ENCODE measurements around the gene ANKEF1.

Gene ANKEF1

DNA sequence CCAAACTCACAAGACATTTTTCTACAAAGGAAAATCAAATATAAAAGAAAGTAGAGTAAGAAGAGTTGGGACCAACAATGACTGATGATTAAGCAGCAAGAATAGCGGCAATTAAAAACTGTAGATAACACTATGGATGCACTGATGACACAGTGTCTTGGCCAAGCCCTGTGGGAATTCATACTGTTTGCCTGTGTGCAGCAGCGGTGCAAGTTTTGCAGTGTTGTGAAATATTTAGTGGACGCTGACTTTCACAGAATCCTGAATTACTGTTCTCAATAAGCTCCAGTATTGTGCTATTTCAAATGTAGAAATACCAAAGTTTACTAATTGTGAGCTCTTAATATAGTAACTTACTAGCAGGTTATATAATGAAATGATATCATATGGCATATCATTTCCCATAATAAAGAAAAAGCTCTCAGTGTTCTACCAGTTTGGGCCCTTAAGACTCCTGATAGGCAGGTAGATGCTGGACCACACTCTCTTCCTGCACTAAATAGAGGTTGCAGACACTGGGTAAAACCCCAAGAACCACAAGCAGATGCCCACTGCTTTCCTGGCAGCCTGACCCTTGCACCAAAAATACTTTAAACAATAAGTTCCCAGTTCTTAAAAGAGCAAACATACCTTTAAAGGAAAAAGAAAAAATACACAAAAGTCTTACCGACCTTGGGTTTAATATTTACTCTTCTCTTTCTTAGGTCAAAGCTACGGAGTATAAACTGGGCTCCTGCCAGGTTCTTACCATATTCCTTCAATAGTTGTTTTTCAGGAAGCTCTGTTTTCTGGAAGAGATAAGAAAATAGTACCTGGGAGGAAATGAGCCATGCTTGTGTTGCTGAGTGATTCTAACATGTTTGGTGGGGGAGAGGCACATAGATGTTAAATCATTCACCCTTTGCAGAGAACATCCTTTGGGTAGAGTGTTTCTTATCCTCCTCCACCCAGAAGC, 41.6 kb downstream of the ANKEF1 start:
- TF ChIP-seq ZBTB7A (IDR thresholded peaks at IDR 0.05; ENCODE audit: low read depth) (no peak), EGR1 (IDR thresholded peaks at IDR 0.05) (no peak), TCF12 (IDR thresholded peaks at IDR 0.05; ENCODE audit: low read depth) (no peak), CEBPB (IDR thresholded peaks at IDR 0.05) (no peak), FOXM1 (IDR thresholded peaks at IDR 0.05; ENCODE audit: borderline replicate concordance, low read depth) (no peak), YY1 (IDR thresholded peaks at IDR 0.05; ENCODE audit: low read depth) (no peak), NFIC (IDR thresholded peaks at IDR 0.05) (no peak), TEAD4 (IDR thresholded peaks at IDR 0.05) (no peak), TAF1 (IDR thresholded peaks at IDR 0.05; ENCODE audit: low read depth) (no peak), EP300 (IDR thresholded peaks at IDR 0.05; ENCODE audit: borderline replicate concordance) (no peak)
- TF ChIP-seq, protein P1, sequence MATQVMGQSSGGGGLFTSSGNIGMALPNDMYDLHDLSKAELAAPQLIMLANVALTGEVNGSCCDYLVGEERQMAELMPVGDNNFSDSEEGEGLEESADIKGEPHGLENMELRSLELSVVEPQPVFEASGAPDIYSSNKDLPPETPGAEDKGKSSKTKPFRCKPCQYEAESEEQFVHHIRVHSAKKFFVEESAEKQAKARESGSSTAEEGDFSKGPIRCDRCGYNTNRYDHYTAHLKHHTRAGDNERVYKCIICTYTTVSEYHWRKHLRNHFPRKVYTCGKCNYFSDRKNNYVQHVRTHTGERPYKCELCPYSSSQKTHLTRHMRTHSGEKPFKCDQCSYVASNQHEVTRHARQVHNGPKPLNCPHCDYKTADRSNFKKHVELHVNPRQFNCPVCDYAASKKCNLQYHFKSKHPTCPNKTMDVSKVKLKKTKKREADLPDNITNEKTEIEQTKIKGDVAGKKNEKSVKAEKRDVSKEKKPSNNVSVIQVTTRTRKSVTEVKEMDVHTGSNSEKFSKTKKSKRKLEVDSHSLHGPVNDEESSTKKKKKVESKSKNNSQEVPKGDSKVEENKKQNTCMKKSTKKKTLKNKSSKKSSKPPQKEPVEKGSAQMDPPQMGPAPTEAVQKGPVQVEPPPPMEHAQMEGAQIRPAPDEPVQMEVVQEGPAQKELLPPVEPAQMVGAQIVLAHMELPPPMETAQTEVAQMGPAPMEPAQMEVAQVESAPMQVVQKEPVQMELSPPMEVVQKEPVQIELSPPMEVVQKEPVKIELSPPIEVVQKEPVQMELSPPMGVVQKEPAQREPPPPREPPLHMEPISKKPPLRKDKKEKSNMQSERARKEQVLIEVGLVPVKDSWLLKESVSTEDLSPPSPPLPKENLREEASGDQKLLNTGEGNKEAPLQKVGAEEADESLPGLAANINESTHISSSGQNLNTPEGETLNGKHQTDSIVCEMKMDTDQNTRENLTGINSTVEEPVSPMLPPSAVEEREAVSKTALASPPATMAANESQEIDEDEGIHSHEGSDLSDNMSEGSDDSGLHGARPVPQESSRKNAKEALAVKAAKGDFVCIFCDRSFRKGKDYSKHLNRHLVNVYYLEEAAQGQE (IDR thresholded peaks at IDR 0.05; ENCODE audit: low read depth): no peak
- TF ChIP-seq, protein P2, sequence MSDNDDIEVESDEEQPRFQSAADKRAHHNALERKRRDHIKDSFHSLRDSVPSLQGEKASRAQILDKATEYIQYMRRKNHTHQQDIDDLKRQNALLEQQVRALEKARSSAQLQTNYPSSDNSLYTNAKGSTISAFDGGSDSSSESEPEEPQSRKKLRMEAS (IDR thresholded peaks at IDR 0.05): no peak
- TF ChIP-seq, protein P3, sequence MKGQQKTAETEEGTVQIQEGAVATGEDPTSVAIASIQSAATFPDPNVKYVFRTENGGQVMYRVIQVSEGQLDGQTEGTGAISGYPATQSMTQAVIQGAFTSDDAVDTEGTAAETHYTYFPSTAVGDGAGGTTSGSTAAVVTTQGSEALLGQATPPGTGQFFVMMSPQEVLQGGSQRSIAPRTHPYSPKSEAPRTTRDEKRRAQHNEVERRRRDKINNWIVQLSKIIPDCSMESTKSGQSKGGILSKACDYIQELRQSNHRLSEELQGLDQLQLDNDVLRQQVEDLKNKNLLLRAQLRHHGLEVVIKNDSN (IDR thresholded peaks at IDR 0.05): no peak

DNA sequence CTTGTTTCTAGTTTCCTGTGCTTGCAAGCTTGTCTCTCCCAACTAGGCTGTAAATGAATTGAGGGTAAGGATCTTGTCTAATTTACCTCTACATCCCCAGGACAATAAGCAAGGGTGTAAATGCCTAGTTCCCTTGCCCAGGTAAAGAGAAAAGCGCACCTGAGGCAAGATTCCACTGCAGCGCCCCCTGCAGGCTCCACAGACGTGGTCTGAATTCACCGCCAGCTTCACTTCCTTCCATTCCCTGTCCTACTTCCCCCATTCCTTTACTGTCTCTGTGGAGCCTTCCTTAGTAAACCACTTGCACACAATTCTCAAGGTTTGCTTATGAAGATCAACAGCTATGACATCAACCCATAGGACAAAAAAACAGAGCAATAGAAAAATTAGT, 42.3 kb downstream of the ANKEF1 start:
- TF ChIP-seq RAD21 (IDR thresholded peaks at IDR 0.05; ENCODE audit: low read depth) (peak; percentile 30), CREB1 (IDR thresholded peaks at IDR 0.05; ENCODE audit: low read depth) (no peak)

DNA sequence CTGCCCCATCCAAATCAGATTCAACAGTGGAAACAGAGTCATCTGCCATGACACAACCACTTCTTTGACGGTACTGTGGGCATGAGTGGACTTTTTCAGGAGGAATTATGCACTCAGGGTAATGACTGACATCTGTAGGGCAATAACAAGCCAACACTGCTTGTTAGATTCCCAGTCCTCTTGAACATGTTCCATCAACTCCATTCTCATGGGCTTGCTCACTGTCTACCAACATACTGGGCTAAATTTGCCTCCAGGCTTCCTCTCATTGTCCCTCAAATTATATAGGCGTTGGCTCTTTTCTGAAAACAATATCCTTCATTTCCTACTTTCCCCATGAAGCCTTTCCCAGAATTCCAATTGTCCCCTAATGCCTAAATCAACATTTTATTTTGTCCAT, 43.1 kb downstream of the ANKEF1 start:
- no peak for TF ChIP-seq CEBPB (IDR thresholded peaks at IDR 0.05)
- TF ChIP-seq, protein P2 (IDR thresholded peaks at IDR 0.05): no peak
- TF ChIP-seq FOXM1 (IDR thresholded peaks at IDR 0.05; ENCODE audit: borderline replicate concordance, low read depth): no peak
- TF ChIP-seq EGR1 (IDR thresholded peaks at IDR 0.05): no peak
- TF ChIP-seq RAD21 (IDR thresholded peaks at IDR 0.05; ENCODE audit: low read depth): no peak
- no peak for TF ChIP-seq TEAD4 (IDR thresholded peaks at IDR 0.05)
- TF ChIP-seq, protein P1 (IDR thresholded peaks at IDR 0.05; ENCODE audit: low read depth): no peak
- TF ChIP-seq EP300 (IDR thresholded peaks at IDR 0.05; ENCODE audit: borderline replicate concordance): no peak
- TF ChIP-seq NFIC (IDR thresholded peaks at IDR 0.05): no peak
- no peak for TF ChIP-seq YY1 (IDR thresholded peaks at IDR 0.05; ENCODE audit: low read depth)
- TF ChIP-seq CREB1 (IDR thresholded peaks at IDR 0.05; ENCODE audit: low read depth): no peak
- no peak for TF ChIP-seq ZBTB7A (IDR thresholded peaks at IDR 0.05; ENCODE audit: low read depth)
- TF ChIP-seq TAF1 (IDR thresholded peaks at IDR 0.05; ENCODE audit: low read depth): no peak
- no peak for TF ChIP-seq TCF12 (IDR thresholded peaks at IDR 0.05; ENCODE audit: low read depth)
- TF ChIP-seq, protein P3 (IDR thresholded peaks at IDR 0.05): no peak

DNA sequence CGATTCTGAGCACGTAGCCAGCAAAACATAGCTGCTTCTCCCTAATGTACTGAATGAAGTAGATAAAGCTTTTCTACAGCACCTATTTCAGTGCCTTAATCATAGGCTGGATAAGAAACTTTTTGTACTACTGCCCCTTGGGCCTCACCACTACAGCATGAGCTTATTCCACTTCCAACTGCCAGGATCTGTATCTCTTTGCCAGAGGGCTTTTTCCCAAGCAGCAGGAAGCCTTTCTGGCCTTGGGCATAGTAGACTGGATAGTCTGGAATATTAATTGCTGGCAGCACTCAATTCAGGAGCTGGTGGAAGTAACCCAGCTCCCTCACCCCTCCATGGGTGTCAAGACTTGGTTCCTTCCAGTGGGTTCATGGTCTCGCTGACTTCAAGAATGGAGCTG, 43.6 kb downstream of the ANKEF1 start:
- TF ChIP-seq TAF1 (IDR thresholded peaks at IDR 0.05; ENCODE audit: low read depth) (no peak), TCF12 (IDR thresholded peaks at IDR 0.05; ENCODE audit: low read depth) (no peak), EGR1 (IDR thresholded peaks at IDR 0.05) (no peak), TEAD4 (IDR thresholded peaks at IDR 0.05) (no peak), FOXM1 (IDR thresholded peaks at IDR 0.05; ENCODE audit: borderline replicate concordance, low read depth) (no peak), NFIC (IDR thresholded peaks at IDR 0.05) (no peak), CEBPB (IDR thresholded peaks at IDR 0.05) (no peak), RAD21 (IDR thresholded peaks at IDR 0.05; ENCODE audit: low read depth) (no peak), ZBTB7A (IDR thresholded peaks at IDR 0.05; ENCODE audit: low read depth) (no peak), CREB1 (IDR thresholded peaks at IDR 0.05; ENCODE audit: low read depth) (no peak)
- TF ChIP-seq, protein P2 (IDR thresholded peaks at IDR 0.05): no peak
- TF ChIP-seq, protein P3 (IDR thresholded peaks at IDR 0.05): no peak

DNA sequence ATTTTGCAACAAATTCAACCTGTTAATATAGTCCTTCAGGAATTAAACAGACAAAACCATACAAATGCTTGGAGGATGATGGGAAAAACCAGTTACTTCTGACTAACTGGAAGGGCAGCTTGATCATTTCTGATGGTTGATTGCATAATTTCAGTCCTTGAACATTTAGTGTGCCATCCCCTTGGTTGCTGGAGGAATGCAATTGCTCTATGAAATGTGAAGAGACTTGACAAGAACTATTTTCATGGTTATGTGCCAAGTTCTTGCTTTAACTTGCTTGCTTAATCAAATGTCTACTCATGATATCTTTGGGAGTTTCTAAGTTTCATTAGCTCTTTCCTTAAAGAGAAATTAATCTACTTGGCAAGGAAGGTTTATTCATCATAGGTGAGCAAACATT, 45.2 kb downstream of the ANKEF1 start:
- TF ChIP-seq TAF1 (IDR thresholded peaks at IDR 0.05; ENCODE audit: low read depth): no peak
- TF ChIP-seq EP300 (IDR thresholded peaks at IDR 0.05; ENCODE audit: borderline replicate concordance): no peak
- TF ChIP-seq, protein P2 (IDR thresholded peaks at IDR 0.05): no peak
- TF ChIP-seq TCF12 (IDR thresholded peaks at IDR 0.05; ENCODE audit: low read depth): no peak
- no peak for TF ChIP-seq FOXM1 (IDR thresholded peaks at IDR 0.05; ENCODE audit: borderline replicate concordance, low read depth)
